ENCODE measurements around the gene SERF2. TPM values are rescaled to one million over a fixed set of nuclear protein-coding genes. Genes with fewer than 3 reads are reported as not detected.

The SERF2 gene
- total and polyA plus RNA-seq, 2 of the 13 experiments (the other 11 are each of a cell fraction or from before 2014, with no cell fraction given), result 811 to 1,257 TPM

DNA sequence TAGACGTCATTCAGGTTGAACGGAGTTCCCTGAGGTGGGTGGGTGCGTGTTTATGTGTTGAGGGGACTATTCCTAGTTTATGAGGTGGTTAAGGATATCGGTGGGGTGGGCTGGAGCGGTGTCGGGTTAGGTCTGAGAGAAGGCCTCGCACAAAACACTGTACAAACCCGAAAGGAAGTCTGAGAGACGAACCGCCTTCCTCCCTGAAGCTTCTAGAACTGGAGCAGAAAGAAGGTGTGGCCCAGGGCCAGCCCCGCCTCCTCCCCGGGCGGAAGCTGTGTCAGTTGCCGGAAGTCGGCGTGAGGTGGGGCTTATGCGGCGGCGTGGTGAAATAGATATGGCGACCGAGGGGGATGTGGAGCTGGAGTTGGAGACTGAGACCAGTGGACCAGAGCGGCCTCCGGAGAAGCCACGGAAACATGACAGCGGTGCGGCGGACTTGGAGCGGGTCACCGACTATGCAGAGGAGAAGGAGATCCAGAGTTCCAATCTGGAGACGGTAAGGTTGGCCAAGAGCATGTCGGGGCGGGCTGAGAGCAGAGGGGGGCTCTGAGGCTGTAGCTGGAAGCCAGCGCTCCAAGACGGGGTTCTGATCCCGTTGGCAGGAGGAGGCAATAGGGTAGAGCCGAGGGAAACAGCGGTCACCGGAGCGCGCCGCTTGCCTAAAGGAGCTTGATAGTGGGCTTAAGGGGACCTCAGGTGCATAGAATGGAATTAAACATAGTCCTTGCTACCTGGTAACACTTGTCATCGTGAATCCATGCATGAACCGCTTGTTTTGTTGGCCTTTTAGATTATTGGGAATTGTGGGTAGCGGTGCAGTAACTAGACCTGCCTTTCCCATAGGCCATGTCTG lies 8.4 kb downstream of the SERF2 start, which contains the start of gene HYPK (continued):
- TF ChIP-seq, protein P1, sequence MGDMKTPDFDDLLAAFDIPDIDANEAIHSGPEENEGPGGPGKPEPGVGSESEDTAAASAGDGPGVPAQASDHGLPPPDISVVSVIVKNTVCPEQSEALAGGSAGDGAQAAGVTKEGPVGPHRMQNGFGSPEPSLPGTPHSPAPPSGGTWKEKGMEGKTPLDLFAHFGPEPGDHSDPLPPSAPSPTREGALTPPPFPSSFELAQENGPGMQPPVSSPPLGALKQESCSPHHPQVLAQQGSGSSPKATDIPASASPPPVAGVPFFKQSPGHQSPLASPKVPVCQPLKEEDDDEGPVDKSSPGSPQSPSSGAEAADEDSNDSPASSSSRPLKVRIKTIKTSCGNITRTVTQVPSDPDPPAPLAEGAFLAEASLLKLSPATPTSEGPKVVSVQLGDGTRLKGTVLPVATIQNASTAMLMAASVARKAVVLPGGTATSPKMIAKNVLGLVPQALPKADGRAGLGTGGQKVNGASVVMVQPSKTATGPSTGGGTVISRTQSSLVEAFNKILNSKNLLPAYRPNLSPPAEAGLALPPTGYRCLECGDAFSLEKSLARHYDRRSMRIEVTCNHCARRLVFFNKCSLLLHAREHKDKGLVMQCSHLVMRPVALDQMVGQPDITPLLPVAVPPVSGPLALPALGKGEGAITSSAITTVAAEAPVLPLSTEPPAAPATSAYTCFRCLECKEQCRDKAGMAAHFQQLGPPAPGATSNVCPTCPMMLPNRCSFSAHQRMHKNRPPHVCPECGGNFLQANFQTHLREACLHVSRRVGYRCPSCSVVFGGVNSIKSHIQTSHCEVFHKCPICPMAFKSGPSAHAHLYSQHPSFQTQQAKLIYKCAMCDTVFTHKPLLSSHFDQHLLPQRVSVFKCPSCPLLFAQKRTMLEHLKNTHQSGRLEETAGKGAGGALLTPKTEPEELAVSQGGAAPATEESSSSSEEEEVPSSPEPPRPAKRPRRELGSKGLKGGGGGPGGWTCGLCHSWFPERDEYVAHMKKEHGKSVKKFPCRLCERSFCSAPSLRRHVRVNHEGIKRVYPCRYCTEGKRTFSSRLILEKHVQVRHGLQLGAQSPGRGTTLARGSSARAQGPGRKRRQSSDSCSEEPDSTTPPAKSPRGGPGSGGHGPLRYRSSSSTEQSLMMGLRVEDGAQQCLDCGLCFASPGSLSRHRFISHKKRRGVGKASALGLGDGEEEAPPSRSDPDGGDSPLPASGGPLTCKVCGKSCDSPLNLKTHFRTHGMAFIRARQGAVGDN (CRISPR knock-in tag; IDR thresholded peaks at IDR 0.05), result peak; percentile 96
- TF ChIP-seq ZFP82 (CRISPR knock-in tag; IDR thresholded peaks at IDR 0.05; ENCODE audit: borderline replicate concordance), result no peak
- TF ChIP-seq, protein P2, sequence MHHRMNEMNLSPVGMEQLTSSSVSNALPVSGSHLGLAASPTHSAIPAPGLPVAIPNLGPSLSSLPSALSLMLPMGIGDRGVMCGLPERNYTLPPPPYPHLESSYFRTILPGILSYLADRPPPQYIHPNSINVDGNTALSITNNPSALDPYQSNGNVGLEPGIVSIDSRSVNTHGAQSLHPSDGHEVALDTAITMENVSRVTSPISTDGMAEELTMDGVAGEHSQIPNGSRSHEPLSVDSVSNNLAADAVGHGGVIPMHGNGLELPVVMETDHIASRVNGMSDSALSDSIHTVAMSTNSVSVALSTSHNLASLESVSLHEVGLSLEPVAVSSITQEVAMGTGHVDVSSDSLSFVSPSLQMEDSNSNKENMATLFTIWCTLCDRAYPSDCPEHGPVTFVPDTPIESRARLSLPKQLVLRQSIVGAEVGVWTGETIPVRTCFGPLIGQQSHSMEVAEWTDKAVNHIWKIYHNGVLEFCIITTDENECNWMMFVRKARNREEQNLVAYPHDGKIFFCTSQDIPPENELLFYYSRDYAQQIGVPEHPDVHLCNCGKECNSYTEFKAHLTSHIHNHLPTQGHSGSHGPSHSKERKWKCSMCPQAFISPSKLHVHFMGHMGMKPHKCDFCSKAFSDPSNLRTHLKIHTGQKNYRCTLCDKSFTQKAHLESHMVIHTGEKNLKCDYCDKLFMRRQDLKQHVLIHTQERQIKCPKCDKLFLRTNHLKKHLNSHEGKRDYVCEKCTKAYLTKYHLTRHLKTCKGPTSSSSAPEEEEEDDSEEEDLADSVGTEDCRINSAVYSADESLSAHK (CRISPR knock-in tag; IDR thresholded peaks at IDR 0.05; ENCODE audit: borderline replicate concordance), result no peak
- peak; percentile 73 for TF ChIP-seq AKAP8 (CRISPR knock-in tag; IDR thresholded peaks at IDR 0.05)
- no peak for TF ChIP-seq KDM1A (CRISPR knock-in tag; IDR thresholded peaks at IDR 0.05)
- TF ChIP-seq XBP1 (CRISPR knock-in tag; IDR thresholded peaks at IDR 0.05), result no peak
- TF ChIP-seq MXD4 (CRISPR knock-in tag; IDR thresholded peaks at IDR 0.05), result peak; percentile 71; the same call in 1 of the 2 replicates
- TF ChIP-seq ZNF232 (CRISPR knock-in tag; IDR thresholded peaks at IDR 0.05; ENCODE audit: borderline replicate concordance), result 0 out of 2 replicates have a peak, but pooled peaks have one; percentile 31
- TF ChIP-seq LCORL (IDR thresholded peaks at IDR 0.05), result no peak
- no peak for TF ChIP-seq LCORL (CRISPR knock-in tag; IDR thresholded peaks at IDR 0.05)
- peak; percentile 68 for TF ChIP-seq ETV5 (CRISPR knock-in tag; IDR thresholded peaks at IDR 0.05; ENCODE audit: borderline replicate concordance)
- peak; percentile 50; the same call in 1 of the 2 replicates for TF ChIP-seq ZFP37 (CRISPR knock-in tag; IDR thresholded peaks at IDR 0.05; ENCODE audit: borderline replicate concordance)
- TF ChIP-seq ZNF570 (CRISPR knock-in tag; IDR thresholded peaks at IDR 0.05; ENCODE audit: borderline replicate concordance), result no peak
- no peak for TF ChIP-seq SOX6 (IDR thresholded peaks at IDR 0.05)
- peak; percentile 30; the same call in 1 of the 2 replicates for TF ChIP-seq SOX6 (CRISPR knock-in tag; IDR thresholded peaks at IDR 0.05)
- no peak for TF ChIP-seq ZNF432 (CRISPR knock-in tag; IDR thresholded peaks at IDR 0.05; ENCODE audit: borderline replicate concordance)
- TF ChIP-seq, protein P3, sequence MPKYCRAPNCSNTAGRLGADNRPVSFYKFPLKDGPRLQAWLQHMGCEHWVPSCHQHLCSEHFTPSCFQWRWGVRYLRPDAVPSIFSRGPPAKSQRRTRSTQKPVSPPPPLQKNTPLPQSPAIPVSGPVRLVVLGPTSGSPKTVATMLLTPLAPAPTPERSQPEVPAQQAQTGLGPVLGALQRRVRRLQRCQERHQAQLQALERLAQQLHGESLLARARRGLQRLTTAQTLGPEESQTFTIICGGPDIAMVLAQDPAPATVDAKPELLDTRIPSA (CRISPR knock-in tag; IDR thresholded peaks at IDR 0.05; ENCODE audit: borderline replicate concordance), result 0 out of 2 replicates have a peak, but pooled peaks have one; percentile 44
- TF ChIP-seq MZF1 (CRISPR knock-in tag; IDR thresholded peaks at IDR 0.05; ENCODE audit: borderline replicate concordance), result no peak
- peak; percentile 65; the same call in 1 of the 2 replicates for TF ChIP-seq ZBTB38 (CRISPR knock-in tag; IDR thresholded peaks at IDR 0.05)
- TF ChIP-seq RARG (CRISPR knock-in tag; IDR thresholded peaks at IDR 0.05; ENCODE audit: low read depth), result no peak
- TF ChIP-seq KLF15 (CRISPR knock-in tag; IDR thresholded peaks at IDR 0.05; ENCODE audit: borderline replicate concordance), result no peak
- no peak for TF ChIP-seq ARNTL (CRISPR knock-in tag; IDR thresholded peaks at IDR 0.05)
- no peak for TF ChIP-seq U2AF1 (optimal IDR thresholded peaks at IDR 0.05; ENCODE audit: low read depth, low read length)
- TF ChIP-seq ZNF616 (CRISPR knock-in tag; IDR thresholded peaks at IDR 0.05; ENCODE audit: low read depth), result no peak

All from HepG2 (cell line).